Right ventricle myocardium superior (tissue), 1 donor: ENCODE results near the gene PROSER3. TPM values are rescaled to one million over a fixed set of nuclear protein-coding genes. Genes with fewer than 3 reads are reported as not detected.
A peak's percentile ranks its signal among the peaks of the same experiment; 100 is the strongest.
"Not testable (repeated sequence)": the region's sequence is repeated elsewhere in the genome, so short reads cannot be mapped to it uniquely, and the experiment has no call there.

Source experiments
- ATAC-seq: fragments of 200-7000 bp; cut with Tn5 transposase; one replicate; pipeline ENCODE4 v1.9.1; 2020; ENCODE audit warnings: mild to moderate bottlenecking; ENCODE audit not compliant: poor library complexity
- DNase-seq: peaks from one replicate; pipeline ENCODE4 v3.0.0-alpha.2; 2020
- intact Hi-C: fragments of 100-400 bp; cut with DNase I; formaldehyde crosslinking; loops from one replicate; pipeline ENCODE4 v1.11.2; 2022
- total RNA-seq: library from RNA; stranded (reverse); fragmentation: NEBNext Ultra II Directional; extraction: Animal tissue kit (Norgen Biotek cat#: 25700); gene quantifications from one replicate; pipeline ENCODE4 v1.2.1, GENCODE V29; 2021
- donor health status: DM: no; HTN: yes; CAD: no; lungs with severe emphysema.

Gene PROSER3
- total RNA-seq, 1 donor from 2014 or later: 5.9 TPM

DNA sequence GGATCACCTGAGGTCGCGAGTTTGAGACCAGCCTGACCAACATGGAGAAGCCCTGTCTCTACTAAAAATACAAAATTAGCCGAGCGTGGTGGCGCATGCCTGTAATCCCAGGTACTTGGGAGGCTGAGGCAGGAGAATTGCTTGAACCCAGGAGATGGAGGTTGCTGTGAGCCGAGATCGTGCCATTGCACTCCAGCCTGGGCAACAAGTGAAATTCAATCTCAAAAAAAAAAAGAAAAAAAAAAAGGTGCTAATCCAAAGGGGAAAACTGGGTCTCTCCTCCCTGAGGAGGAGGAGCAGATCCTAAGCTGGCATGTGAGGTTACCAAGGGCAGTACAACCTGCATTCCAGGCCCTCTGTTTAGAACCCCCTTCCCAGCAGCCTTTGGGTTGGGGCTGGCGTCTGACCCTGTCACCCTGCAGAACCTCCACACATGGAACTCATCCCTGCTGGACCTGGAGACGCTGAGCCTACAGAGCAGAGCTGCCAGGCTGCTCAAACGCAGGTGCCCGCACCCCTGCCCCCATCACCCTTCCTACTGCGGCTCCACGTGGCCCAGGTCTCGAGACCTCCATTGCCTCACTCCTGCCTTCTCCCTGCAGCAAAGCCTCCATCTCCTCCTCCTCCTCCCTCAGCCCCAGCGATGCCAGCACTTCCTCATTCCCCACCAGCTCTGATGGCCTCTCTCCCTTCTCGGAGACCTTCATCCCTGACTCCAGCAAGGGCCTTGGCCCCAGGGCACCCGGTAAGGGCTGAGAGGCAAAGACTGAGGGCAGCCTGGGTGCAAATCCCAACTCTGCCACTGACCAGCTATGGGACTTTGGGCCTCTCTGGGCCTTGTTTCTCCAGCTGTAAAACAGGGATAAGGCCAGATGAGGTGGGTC is 6.7 kb downstream of the PROSER3 start:
- DNase-seq (no peak), ATAC-seq (no peak)
- intact Hi-C loops: no loop called here

DNA sequence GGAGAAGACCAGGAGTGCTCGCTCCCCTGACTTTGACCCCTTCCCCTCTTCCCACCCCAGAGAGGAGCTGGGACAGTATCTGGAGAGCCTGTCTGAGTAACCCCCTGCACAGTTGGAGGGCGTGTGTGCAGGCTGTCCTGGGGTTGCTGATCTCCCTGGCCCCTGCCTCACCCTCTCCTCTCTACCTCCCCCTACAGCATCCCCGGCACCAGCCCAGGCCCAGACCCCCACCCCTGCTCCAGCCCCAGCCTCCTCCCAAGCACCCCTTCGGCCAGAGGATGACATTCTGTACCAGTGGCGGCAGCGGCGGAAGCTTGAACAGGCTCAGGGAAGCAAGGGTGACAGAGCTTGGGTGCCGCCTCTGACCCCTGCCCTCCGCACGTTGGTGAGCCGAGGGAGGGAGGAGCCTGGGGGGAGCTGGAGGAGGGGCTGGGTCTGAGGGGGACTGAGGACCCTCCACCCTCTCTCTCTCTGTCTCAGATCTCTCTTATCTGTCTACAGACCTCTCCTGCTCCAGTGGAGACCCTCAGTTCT is 8.7 kb downstream of the PROSER3 start:
- DNase-seq (no peak), ATAC-seq (peak; percentile 12)
- intact Hi-C loops: no loop called here

DNA sequence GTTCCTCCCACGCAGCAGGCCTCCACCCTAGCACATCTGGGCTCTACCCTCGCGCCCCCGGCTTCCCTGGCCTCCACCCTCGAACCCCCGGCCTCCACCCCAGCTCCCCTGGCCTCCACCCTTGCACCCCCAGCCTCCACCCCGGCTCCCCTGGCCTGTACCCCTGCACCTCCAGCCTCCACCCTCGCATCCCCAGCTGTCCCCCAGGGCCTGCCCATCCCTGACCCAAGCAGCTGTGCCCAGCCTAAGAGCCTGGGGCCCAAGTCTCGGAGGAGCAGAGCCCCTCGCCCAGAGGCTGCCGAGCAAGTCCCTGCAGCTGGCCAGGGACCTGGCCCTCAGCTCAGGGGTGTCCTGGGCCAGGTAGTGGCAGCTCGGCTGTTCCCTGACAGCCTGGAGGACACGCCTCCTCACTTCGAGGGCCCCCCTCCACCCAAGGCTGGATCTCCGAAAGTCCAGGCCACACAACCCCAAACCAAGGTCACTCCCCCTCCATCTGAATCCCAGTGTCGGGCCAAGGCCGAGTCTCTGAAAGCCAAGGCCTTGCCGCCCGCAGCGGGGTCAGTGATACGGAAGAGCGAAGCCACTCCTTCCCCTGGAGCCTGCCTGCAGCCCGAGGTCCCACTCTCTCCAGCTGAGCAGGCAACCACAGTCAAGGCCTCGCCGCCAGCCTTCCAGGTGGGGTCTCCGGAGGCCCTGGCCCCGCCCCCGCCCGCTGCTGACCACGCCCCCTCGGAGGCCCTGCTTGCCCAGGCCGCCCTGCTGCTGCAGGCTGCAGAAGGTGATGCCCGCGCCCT is 9.5 kb downstream of the PROSER3 start:
- ATAC-seq: peak; percentile 57
- intact Hi-C loops: no loop called here
- no peak for DNase-seq

DNA sequence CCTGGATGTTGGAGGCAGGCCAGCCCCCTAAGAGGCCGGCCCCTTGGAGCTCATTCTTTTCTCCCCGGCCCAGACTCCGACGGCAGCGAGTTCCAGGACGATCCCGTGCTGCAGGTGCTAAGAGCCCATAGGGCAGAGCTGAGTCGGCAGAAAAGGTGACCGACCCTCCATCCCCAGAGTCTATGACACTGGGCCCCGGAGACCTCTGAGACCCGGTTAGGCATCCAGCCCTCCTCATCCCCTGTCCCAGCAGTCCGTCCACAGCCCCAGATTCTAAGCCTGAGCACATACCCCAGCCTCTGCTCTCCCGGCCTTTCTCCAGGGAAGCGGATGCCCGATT is 10.1 kb downstream of the PROSER3 start:
- ATAC-seq (no peak), DNase-seq (no peak)
- intact Hi-C loops: no loop called here

DNA sequence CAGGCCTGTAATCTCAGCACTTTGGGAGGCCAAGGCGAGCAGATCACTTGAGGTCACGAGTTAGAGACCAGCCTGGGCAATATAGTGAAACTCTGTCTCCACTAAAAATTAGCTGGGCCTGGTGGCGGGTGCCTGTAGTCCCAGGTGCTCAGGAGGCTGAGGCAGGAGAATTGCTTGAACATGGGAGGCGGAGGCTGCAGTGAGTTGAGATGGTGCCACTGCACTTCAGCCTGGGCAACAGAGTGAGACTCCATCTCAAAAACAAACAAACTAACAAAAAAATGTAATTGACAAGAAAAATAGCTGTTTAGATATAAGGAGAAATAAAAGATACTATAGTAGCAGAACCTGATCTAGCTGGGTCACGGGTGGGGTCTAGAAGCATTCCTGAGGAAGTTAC is 14.4 kb downstream of the PROSER3 start:
- intact Hi-C loops, DNase-seq, ATAC-seq: not testable (repeated sequence)

DNA sequence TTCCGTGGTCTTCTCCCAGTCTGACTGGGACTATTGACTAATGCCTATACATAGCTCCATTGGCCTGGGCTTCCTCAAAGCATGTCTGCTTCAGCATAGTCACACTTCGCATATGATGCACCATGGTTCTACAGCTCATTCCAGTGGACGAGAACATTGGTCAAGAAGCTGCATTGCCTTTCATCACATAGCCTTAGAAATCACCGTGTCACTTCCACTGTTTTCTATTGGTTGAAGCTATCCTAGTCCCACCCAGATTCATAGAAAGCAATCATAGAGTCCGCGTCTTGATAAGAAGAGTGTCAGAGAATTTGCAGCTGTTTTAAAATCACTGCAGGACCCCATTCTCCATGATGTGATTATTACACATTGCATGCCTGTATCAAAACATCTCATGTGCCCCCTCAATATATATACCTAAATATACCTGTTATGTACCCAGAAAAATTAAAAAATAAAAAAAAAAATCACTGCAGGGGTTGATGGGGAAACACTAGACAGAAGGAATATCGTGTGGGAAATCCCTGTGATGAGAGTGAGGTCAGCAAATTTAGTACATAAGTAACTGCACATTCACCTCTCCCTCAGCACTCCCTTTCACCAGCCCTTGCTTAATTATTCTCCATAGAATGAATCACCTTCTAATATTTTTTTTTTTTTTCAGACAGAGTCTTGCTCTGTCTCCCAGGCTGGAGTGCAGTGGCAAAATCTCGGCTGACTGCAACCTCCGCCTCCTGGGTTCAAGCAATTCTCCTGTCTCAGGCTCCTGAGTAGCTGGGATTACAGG is 15.2 kb downstream of the PROSER3 start:
- ATAC-seq: no peak
- DNase-seq: no peak
- intact Hi-C loops: no loop called here

DNA sequence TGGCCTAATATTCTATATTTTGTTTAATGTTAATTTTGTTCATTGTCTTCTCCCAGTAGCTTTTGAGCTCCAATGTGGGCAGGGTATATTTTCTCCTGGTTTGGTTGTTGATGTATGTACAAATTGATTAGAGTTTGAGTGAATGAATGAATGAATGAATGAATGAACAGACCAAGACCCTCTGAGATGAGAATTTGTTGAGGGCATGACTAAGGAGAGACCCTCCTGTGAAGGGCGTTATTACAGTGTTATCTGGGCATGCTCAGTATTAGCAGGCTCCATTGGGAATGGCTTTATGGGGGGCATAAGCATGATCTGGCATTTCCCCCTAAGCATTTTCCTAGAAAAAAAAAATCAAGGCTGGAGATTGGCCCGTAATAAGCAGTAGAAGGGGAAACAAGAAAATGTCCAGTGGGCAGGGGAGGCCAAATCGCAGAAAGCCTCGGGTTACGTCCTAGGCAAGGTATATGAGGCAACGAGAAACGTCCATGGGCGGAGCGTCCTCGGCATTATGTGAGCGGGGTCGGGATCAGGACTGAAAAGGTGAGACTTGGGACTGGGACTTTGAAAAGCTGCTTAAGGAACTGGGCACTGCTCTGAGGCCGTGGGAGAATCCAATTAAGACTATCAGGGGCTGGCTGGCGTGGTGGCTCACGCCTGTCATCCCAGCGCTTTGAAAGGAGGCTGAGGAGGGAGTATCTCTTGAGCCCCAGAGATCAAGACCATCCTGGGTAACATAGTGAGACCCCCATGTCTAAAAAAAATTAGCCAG is 16.5 kb downstream of the PROSER3 start:
- intact Hi-C loops: no loop called here
- DNase-seq (no peak), ATAC-seq (no peak)

DNA sequence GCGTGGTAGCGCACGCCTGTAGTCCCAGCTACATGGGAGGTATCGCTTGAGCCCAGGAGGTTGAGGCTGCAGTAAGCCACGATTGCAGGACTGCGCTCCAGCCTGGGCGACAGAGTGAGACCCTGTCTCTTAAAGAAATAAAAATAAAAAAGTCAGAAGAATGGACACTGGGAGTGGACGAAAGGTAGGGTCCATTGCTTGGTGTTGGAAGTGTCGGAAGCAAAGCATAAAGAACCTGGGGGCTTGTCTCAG is 17.0 kb downstream of the PROSER3 start:
- no peak for DNase-seq
- ATAC-seq: peak; percentile 3
- intact Hi-C loops: no loop called here

DNA sequence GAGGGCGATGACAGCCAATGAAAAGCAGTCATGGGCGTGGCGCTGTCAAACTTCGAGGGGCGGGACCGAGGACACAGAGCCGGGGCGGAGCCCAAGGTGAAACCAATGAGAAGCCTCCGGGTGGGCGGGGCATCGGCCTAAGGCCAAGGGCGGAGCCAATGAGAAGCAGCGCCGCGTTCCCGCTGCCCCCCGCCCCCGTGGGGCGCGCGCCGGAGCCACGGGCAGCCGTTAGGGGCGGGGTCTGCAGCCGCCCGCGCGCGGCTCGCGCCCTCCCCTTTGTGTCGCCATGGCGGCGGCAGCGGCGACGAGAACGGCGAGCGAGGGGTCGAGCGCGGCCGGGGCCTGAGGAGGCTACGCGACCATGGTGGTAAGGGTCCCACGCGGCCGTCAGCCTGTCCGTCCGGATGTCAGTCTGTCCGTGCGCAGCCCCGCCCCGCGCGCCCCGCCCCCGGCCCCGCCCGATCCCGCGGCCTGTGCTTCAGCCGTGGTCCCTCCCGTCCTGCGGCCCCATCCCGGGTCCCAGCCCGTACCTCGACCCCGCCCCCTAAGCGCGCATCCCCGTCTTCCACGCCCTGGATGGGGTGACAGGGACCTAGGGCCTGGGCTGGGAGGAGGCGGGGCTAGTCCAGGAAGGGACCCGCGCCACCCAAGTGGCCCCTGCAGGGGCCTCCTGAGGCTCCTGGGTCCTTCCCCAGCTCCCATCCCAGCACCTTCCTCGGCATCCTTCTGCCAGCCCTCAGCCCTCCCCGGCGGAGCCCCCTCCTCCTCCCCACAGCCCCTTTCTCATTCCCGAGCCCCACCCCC is 17.5 kb downstream of the PROSER3 start, which contains the start of gene ARHGAP33:
ARHGAP33 (plus strand) TSS at position 267 of the 804 bp plus-strand sequence; CDS start at position 362, 95 bp downstream.
- peak; percentile 99 for ATAC-seq
- DNase-seq: peak; percentile 100
- intact Hi-C loops: no loop called here

DNA sequence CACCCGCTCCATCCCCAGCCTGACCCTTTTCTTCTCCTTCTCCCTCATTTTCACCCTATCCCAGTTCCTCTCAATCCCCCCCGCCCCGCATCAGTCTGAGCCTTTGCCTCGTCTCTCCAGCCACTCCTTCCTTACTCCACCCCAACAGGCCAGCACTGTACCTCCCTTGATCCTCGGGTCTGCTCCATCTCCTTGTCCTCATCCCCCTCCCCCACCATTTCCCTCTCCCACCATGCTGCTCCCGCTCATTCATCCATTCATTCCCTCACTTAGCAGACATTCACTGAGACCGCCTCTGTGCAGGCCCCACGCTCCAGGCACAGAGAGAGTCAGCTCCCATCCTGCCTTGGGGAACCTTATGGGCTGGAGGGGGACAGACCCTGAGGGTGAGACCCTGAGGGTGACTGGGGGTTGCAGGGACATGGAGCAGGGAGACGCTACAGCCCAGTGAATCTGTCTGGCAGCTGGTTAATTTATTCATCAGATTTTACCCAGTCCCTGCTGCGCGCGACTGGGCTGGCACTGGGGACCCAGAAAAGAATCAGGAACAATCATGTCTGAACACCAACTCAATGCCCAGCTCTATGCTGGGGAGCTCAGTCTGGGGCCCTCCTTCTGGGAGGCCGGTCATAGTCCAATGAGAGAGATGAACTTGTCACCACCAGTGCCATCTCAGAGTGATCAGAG is 18.3 kb downstream of the PROSER3 start:
- intact Hi-C loops: no loop called here
- ATAC-seq: no peak
- no peak for DNase-seq

DNA sequence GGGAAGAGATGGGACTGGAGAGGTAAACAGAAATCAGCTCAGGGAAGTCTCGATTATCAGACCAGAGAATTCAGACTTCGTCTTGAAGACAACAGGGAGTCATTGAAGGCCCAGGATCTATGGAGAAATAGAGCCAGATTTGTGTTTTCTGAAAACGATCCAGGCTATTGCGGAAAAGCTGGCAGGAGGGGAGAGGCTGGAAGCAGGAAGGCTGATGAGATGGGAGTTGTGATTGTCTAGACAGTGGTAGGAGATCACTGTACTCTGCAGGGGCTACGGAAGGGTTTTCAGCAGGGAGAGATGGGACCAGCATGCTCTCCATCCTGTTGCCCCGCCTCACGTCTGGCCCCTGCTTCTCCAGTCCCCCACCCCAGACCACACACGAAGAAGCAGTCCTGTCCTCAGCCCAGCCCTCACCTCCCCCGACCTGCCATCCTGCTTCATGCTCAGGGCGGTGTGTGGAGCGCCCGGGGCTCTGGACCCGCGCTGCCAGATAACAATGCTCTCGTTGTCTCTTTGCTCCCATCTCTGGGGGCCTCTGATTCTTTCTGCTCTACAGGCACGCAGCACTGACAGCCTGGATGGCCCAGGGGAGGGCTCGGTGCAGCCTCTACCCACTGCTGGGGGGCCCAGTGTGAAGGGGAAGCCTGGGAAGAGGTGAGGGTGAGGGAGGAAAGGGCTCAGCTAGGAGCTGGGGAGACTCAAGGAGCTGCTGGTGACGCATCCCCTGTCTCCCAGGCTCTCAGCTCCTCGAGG is 19.3 kb downstream of the PROSER3 start:
- intact Hi-C loops: no loop called here
- peak; percentile 30 for DNase-seq
- ATAC-seq: no peak

DNA sequence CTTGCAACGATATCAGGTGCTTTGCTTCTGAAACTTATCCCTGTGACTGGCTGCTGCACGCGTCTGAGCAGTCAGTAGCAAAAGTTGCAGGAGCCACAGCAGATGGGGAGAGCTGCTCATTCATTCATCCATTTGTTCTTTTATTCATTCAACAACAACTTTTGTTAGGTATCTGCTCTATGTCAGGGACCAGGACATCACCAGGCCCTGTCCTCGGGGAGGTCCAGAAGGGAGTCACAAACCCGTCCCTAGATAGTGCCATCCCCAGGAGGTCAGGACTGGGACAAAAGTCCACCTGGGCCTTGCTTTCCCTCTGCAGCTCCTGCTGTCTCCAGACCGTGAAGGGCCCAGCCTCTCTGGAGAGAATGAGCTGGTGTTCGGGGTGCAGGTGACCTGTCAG is 20.0 kb downstream of the PROSER3 start:
- intact Hi-C loops: no loop called here
- no peak for ATAC-seq
- peak; percentile 6 for DNase-seq

DNA sequence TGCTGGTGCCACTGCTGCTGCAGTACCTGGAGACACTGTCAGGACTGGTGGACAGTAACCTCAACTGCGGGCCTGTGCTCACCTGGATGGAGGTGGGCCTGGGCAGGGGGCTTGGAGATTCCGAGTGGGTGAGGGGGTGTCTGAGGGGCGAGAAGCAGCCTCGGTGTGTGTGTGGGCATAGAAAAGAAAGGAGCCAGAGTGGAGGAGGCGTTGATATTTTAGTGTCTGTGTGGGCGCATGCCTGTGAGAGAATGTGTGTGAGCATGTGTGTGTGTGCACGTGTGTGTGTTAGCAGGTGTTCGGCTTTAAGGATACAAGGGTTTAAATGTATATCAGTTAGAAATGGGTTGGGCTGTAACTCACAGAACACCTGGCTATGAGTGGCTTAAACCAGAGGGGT is 21.1 kb downstream of the PROSER3 start:
- ATAC-seq (no peak), DNase-seq (no peak)
- intact Hi-C loops: no loop called here

DNA sequence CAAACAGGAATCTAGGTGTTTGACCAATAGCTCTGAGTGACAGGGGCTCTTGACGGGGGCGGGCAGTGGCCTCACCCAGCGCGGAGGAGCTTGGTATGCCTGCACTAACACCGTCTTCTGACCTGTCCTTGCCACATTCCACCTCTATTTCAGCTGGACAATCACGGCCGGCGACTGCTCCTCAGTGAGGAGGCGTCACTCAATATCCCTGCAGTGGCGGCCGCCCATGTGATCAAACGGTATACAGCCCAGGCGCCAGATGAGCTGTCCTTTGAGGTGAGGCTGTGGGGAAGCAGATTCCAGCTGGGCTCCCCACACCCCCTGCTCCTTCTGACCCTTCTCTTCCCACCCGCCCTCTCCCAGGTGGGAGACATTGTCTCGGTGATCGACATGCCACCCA is 22.1 kb downstream of the PROSER3 start:
- DNase-seq (peak; percentile 32), ATAC-seq (no peak)
- intact Hi-C loops: no loop called here

DNA sequence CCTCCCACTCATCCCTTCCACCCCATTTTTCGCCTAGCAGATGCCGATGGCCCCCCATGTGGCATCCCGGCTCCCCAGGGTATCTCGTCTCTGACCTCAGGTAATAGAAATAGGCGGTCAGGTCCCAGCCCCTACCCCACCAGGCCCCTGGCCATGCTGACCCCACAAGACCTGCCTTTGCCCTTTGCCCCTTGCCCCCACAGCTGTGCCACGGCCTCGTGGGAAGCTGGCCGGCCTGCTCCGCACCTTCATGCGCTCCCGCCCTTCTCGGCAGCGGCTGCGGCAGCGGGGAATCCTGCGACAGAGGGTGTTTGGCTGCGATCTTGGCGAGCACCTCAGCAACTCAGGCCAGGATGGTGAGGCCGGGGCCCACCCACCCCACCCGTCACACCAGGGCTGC is 22.7 kb downstream of the PROSER3 start:
- intact Hi-C loops: no loop called here
- DNase-seq (no peak), ATAC-seq (no peak)

DNA sequence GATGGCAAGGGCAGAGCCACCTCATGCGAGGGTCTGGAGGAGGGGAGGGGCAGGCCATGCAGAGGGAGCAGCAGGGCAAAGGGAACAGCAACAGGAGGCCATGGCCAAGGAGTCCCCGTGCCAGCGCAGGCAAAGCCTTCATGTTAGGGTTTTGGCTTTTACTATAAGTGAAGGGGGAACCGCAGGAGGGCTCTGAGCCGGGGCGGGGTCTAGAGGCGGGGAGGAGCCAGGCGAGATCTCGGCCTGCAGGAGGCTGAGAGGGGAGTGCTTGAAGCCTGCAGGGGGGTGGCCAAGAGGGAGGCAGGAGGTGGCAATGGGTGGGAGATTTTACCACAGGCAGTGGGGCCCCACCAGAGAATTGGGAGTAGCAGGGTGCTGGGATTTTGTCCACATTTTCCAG is 23.7 kb downstream of the PROSER3 start:
- no peak for ATAC-seq
- DNase-seq: peak; percentile 16
- intact Hi-C loops: no loop called here

DNA sequence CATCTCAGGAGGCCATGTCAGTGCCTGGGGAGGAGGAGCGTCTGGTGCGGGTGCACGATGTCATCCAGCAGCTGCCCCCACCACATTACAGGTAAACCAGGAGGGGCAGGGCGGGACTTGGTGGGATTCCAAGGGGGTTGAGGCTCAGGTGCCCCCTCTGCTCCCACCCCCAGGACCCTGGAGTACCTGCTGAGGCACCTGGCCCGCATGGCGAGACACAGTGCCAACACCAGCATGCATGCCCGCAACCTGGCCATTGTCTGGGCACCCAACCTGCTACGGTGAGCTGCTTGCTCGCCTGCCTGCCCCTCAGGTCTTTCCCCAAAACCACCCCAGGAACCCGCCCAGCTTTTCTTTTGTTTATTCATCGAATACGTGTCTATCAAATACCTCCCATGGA is 24.6 kb downstream of the PROSER3 start:
- intact Hi-C loops: no loop called here
- DNase-seq (peak; percentile 20), ATAC-seq (no peak)
